ENCODE measurements around the gene TTBK2. TPM values are rescaled to one million over a fixed set of nuclear protein-coding genes. Genes with fewer than 3 reads are reported as not detected.
"Not testable (repeated sequence)": the region's sequence is repeated elsewhere in the genome, so short reads cannot be mapped to it uniquely, and the experiment has no call there.

The TTBK2 gene
- polyA plus RNA-seq, 2 donors = 1.2 to 1.5 TPM

GRCh38 chr15:42914728-42915497 lies 5.7 kb downstream of the TTBK2 start:
- Histone ChIP-seq H3K4me3 (ENCODE audit: low read depth in 1 of 2, low read length in 2 of 2) (no peak overlapping the region), H3K4me1 (ENCODE audit: control insufficient read depth in 2 of 2, insufficient read depth in 2 of 2, low read length in 1 of 2) (no peaks in the 10 kb centered on the region), H3K9me3 (ENCODE audit: control insufficient read depth in 2 of 2, insufficient read depth in 1 of 2, low read depth in 1 of 2, low read length in 1 of 2) (no peaks in the 10 kb centered on the region), H3K27ac (ENCODE audit: low read depth in 2 of 2, low read length in 1 of 2) (no peak overlapping the region), H3K27me3 (ENCODE audit: control insufficient read depth in 1 of 2, insufficient read depth in 2 of 2, low read length in 2 of 2) (no peaks in the 10 kb centered on the region), H3K36me3 (ENCODE audit: control insufficient read depth in 2 of 2, insufficient read depth in 2 of 2, low read length in 1 of 2) (no peaks in the 10 kb centered on the region)
- 61 to 66% methylated on average over 5 of the region's 5 CpGs for WGBS, 2 donors

DNA sequence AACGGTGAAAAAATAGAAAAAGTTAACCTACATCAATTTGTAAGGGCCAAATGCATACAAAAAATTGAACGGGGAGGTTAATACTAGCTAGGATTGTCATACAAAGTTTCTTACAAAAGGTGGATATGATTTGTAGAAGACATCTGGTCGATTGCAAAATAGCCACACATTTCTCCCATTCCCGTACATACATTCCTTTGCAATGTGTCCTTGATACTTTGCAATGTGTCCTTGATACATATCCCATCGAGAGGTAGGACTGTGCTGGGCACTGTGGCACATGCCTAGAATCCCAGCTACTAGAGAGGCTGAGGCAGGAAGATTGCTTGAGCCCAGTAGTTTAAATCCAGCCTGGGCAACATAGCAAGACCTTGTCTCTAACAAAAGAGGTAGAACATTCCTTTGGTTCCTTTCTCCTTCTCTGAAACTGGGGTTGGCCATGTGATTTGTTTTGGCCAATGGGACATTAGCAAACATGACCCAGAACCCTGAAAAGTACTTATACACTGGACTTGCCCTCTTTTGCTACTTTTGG lies 9.5 kb downstream of the TTBK2 start:
- H3K36me3 ChIP-seq (ENCODE audit: control insufficient read depth in 2 of 2, insufficient read depth in 2 of 2, low read length in 1 of 2) = no peaks in the 10 kb centered on the region
- no peaks in the 10 kb centered on the region for H3K4me1 ChIP-seq (ENCODE audit: control insufficient read depth in 2 of 2, insufficient read depth in 2 of 2, low read length in 1 of 2)
- no peak overlapping the region for H3K4me3 ChIP-seq (ENCODE audit: low read depth in 1 of 2, low read length in 2 of 2)
- H3K27me3 ChIP-seq (ENCODE audit: control insufficient read depth in 1 of 2, insufficient read depth in 2 of 2, low read length in 2 of 2) = no peaks in the 10 kb centered on the region
- H3K27ac ChIP-seq (ENCODE audit: low read depth in 2 of 2, low read length in 1 of 2) = no peak overlapping the region
- 87 to 91% methylated on average over 5 of the region's 5 CpGs for WGBS, 2 donors
- H3K9me3 ChIP-seq (ENCODE audit: control insufficient read depth in 2 of 2, insufficient read depth in 1 of 2, low read depth in 1 of 2, low read length in 1 of 2) = no peaks in the 10 kb centered on the region

DNA sequence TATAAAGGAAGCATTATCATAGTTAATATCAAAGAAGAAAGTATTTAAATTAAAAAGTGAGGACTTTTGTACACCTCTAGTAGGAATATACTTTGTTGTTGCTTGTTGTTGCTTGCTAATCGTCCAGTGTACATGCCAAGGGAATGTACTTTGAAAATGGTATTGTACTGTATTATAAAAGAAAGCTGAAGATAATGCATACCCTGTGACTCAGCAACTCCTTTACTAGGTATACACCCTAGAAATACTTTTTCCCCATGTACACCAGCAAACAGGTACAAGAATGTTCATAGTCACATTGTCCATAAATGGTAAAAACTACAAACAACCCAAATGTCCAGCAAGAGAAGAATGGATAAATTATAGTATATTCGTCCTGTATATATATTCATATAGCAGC lies 12.0 kb downstream of the TTBK2 start:
- Histone ChIP-seq H3K4me3 (ENCODE audit: low read depth in 1 of 2, low read length in 2 of 2) (no peak overlapping the region), H3K27me3 (ENCODE audit: control insufficient read depth in 1 of 2, insufficient read depth in 2 of 2, low read length in 2 of 2) (no peaks in the 10 kb centered on the region), H3K4me1 (ENCODE audit: control insufficient read depth in 2 of 2, insufficient read depth in 2 of 2, low read length in 1 of 2) (no peaks in the 10 kb centered on the region), H3K9me3 (ENCODE audit: control insufficient read depth in 2 of 2, insufficient read depth in 1 of 2, low read depth in 1 of 2, low read length in 1 of 2) (no peaks in the 10 kb centered on the region), H3K36me3 (ENCODE audit: control insufficient read depth in 2 of 2, insufficient read depth in 2 of 2, low read length in 1 of 2) (no peaks in the 10 kb centered on the region), H3K27ac (ENCODE audit: low read depth in 2 of 2, low read length in 1 of 2) (no peak overlapping the region)
- WGBS, 2 donors = 48 to 58% methylated on average over 2 of the region's 2 CpGs

DNA sequence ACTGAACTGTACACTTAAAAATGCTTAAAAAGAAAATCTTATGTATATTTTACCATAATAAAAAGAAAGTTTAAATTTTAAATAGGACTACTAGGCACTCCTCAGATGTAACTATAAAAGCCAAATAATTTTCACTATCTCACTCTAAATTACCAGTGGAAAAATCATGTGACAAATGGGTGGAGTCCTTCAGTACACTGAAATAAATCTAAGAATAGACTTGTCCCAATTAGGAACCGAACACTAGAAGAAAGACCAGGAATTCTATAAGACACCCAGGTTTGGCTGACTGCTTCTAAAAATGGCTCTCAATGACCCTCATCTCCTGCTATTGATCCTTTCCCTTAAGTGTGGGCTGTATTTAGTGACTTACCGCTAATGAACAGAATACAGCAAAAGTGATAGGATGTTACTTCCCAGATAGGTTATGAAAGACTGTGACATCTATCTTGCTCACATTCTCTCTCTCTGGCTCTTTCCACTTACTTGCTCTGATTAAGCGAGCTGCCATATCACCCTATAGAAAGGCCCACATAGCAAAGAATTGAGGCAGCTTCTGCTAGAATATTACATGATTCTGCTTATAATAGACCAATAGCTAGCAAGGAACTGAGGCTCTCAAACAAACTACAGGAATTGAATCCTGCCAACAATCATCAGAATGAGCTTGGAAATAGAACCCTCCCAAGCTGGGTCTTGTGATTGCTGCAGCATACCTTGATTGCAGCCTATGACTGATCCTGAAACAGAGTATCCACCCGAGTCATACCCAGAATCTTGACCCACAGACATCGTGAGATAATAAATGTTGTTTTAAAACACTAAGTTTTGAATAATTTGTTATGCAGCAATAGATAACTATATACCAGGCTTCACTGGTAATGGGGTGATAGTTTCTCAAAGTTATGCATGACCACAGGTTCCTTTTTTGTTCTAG lies 16.9 kb downstream of the TTBK2 start:
- no peaks in the 10 kb centered on the region for H3K4me1 ChIP-seq (ENCODE audit: control insufficient read depth in 2 of 2, insufficient read depth in 2 of 2, low read length in 1 of 2)
- H3K27ac ChIP-seq (ENCODE audit: low read depth in 2 of 2, low read length in 1 of 2) = no peak overlapping the region
- no peak overlapping the region for H3K4me3 ChIP-seq (ENCODE audit: low read depth in 1 of 2, low read length in 2 of 2)
- no peaks in the 10 kb centered on the region for H3K27me3 ChIP-seq (ENCODE audit: control insufficient read depth in 1 of 2, insufficient read depth in 2 of 2, low read length in 2 of 2)
- H3K36me3 ChIP-seq (ENCODE audit: control insufficient read depth in 2 of 2, insufficient read depth in 2 of 2, low read length in 1 of 2) = no peaks in the 10 kb centered on the region
- no peaks in the 10 kb centered on the region for H3K9me3 ChIP-seq (ENCODE audit: control insufficient read depth in 2 of 2, insufficient read depth in 1 of 2, low read depth in 1 of 2, low read length in 1 of 2)
- 77 to 82% methylated on average over 5 of the region's 5 CpGs for WGBS, 2 donors

- H3K4me1 ChIP-seq (ENCODE audit: control insufficient read depth in 2 of 2, insufficient read depth in 2 of 2, low read length in 1 of 2); H3K4me3 ChIP-seq (ENCODE audit: low read depth in 1 of 2, low read length in 2 of 2); H3K27ac ChIP-seq (ENCODE audit: low read depth in 2 of 2, low read length in 1 of 2); H3K36me3 ChIP-seq (ENCODE audit: control insufficient read depth in 2 of 2, insufficient read depth in 2 of 2, low read length in 1 of 2); H3K27me3 ChIP-seq (ENCODE audit: control insufficient read depth in 1 of 2, insufficient read depth in 2 of 2, low read length in 2 of 2); H3K9me3 ChIP-seq (ENCODE audit: control insufficient read depth in 2 of 2, insufficient read depth in 1 of 2, low read depth in 1 of 2, low read length in 1 of 2): not testable (repeated sequence)
- WGBS, 2 donors = 98 to 100% methylated on average over 1 of the region's 1 CpG
These were observed 26.7 kb downstream of the TTBK2 start for GRCh38 chr15:42893911-42894310.

DNA sequence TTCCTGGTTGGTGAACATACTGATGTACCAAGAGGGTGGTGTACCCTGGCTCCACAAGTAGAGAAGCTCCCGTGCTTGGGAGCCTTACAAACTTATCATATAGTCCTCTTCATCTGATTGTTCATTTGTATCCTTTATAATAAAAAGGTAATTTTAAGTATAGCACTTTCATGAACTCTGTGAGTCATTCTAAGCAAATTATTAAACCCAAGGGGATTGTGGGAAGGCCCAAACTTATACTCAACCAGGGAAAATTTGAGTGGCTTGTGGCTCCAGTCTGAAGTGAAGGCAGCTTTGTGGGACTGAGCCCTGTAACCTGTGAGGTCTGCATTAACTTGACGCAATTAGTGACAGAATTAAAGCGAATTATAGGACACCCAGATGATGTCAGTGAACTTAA lies 29.0 kb downstream of the TTBK2 start:
- no peaks in the 10 kb centered on the region for H3K36me3 ChIP-seq (ENCODE audit: control insufficient read depth in 2 of 2, insufficient read depth in 2 of 2, low read length in 1 of 2)
- peaks cover 0 to 2% of the 10 kb centered on the region in 2 donors for H3K4me1 ChIP-seq (ENCODE audit: control insufficient read depth in 2 of 2, insufficient read depth in 2 of 2, low read length in 1 of 2)
- no peak overlapping the region for H3K4me3 ChIP-seq (ENCODE audit: low read depth in 1 of 2, low read length in 2 of 2)
- WGBS, 2 donors = 89 to 90% methylated on average over 3 of the region's 3 CpGs
- H3K27ac ChIP-seq (ENCODE audit: low read depth in 2 of 2, low read length in 1 of 2) = no peak overlapping the region
- H3K9me3 ChIP-seq (ENCODE audit: control insufficient read depth in 2 of 2, insufficient read depth in 1 of 2, low read depth in 1 of 2, low read length in 1 of 2) = no peaks in the 10 kb centered on the region
- H3K27me3 ChIP-seq (ENCODE audit: control insufficient read depth in 1 of 2, insufficient read depth in 2 of 2, low read length in 2 of 2) = no peaks in the 10 kb centered on the region

- Histone ChIP-seq H3K9me3 (ENCODE audit: control insufficient read depth in 2 of 2, insufficient read depth in 1 of 2, low read depth in 1 of 2, low read length in 1 of 2) (no peaks in the 10 kb centered on the region), H3K36me3 (ENCODE audit: control insufficient read depth in 2 of 2, insufficient read depth in 2 of 2, low read length in 1 of 2) (no peaks in the 10 kb centered on the region), H3K4me1 (ENCODE audit: control insufficient read depth in 2 of 2, insufficient read depth in 2 of 2, low read length in 1 of 2) (peaks cover 0 to 2% of the 10 kb centered on the region in 2 donors), H3K27ac (ENCODE audit: low read depth in 2 of 2, low read length in 1 of 2) (no peak overlapping the region), H3K4me3 (ENCODE audit: low read depth in 1 of 2, low read length in 2 of 2) (no peak overlapping the region), H3K27me3 (ENCODE audit: control insufficient read depth in 1 of 2, insufficient read depth in 2 of 2, low read length in 2 of 2) (no peaks in the 10 kb centered on the region)
- WGBS, 2 donors = 64 to 67% methylated on average over 2 of the region's 2 CpGs
These were observed 30.2 kb downstream of the TTBK2 start for GRCh38 chr15:42890161-42890913.

DNA sequence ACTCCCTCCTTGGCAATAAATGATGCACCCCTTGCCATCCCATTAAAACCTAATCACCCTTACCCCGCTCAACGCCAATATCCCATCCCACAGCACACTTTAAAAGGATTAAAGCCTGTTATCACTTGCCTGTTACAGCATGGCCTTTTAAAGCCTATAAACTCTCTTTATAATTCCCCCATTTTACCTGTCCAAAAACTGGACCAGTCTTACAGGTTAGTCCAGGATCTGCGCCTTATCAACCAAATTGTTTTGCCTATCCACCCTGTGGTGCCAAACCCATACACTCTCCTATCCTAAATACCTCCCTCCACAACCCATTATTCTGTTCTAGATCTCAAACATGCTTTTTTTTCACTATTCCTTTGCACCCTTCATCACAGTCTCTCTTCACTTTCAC lies 33.2 kb downstream of the TTBK2 start:
- not testable (repeated sequence) for H3K27ac ChIP-seq (ENCODE audit: low read depth in 2 of 2, low read length in 1 of 2); H3K4me3 ChIP-seq (ENCODE audit: low read depth in 1 of 2, low read length in 2 of 2); H3K9me3 ChIP-seq (ENCODE audit: control insufficient read depth in 2 of 2, insufficient read depth in 1 of 2, low read depth in 1 of 2, low read length in 1 of 2); H3K4me1 ChIP-seq (ENCODE audit: control insufficient read depth in 2 of 2, insufficient read depth in 2 of 2, low read length in 1 of 2); H3K27me3 ChIP-seq (ENCODE audit: control insufficient read depth in 1 of 2, insufficient read depth in 2 of 2, low read length in 2 of 2); H3K36me3 ChIP-seq (ENCODE audit: control insufficient read depth in 2 of 2, insufficient read depth in 2 of 2, low read length in 1 of 2)
- 61 to 81% methylated on average over 2 to 3 of the region's 3 CpGs for WGBS, 2 donors

GRCh38 chr15:42880121-42880520 lies 40.5 kb downstream of the TTBK2 start:
- no peak overlapping the region for H3K27ac ChIP-seq (ENCODE audit: low read depth in 2 of 2, low read length in 1 of 2)
- H3K36me3 ChIP-seq (ENCODE audit: control insufficient read depth in 2 of 2, insufficient read depth in 2 of 2, low read length in 1 of 2) = no peaks in the 10 kb centered on the region
- H3K9me3 ChIP-seq (ENCODE audit: control insufficient read depth in 2 of 2, insufficient read depth in 1 of 2, low read depth in 1 of 2, low read length in 1 of 2) = no peaks in the 10 kb centered on the region
- no peaks in the 10 kb centered on the region for H3K4me1 ChIP-seq (ENCODE audit: control insufficient read depth in 2 of 2, insufficient read depth in 2 of 2, low read length in 1 of 2)
- WGBS, 2 donors = 95 to 96% methylated on average over 1 of the region's 1 CpG
- H3K4me3 ChIP-seq (ENCODE audit: low read depth in 1 of 2, low read length in 2 of 2) = no peak overlapping the region
- H3K27me3 ChIP-seq (ENCODE audit: control insufficient read depth in 1 of 2, insufficient read depth in 2 of 2, low read length in 2 of 2) = no peaks in the 10 kb centered on the region

All from esophagus (tissue), 2 donors.